Esophagus squamous epithelium (tissue), 4 donors: ENCODE measurements around the gene EHD4.

ENCODE experiments used
- CTCF ChIP-seq, 6 experiments: fragments of 450-650 bp in 4 of 6; fragments of 200-600 bp in 2 of 6; sonication (generic) in 2 of 6; IDR thresholded peaks; one replicate each; pipeline ENCODE4 v1.5.1; 2016 to 2019; ENCODE audit warnings: antibody characterized with exemption in 6 of 6, mild to moderate bottlenecking in 4 of 6, moderate library complexity in 4 of 6
- POLR2A ChIP-seq, 4 donors: fragments of 450-650 bp; IDR thresholded peaks; one replicate each; pipeline ENCODE4 v1.6.1; 2017; ENCODE audit warnings: antibody characterized with exemption in 4 of 4, mild to moderate bottlenecking in 4 of 4, moderate library complexity in 3 of 4

GRCh38 chr15:41933326-41933725 lies 39.0 kb downstream of the EHD4 start:
- no peak for TF ChIP-seq CTCF (IDR thresholded peaks at IDR 0.05)
- TF ChIP-seq POLR2A (IDR thresholded peaks at IDR 0.05) = no peak
